NCI-H2107 treated with DMSO at 0.1 percent for 48 hours (cell line): ENCODE data around the gene MAPKAPK3.

ENCODE experiments used
- DNase-seq: peaks from one replicate; lab custom pipeline; 2025; ENCODE audit not compliant: unreplicated experiment; lab: John Stamatoyannopoulos, UW

The MAPKAPK3 gene

DNA sequence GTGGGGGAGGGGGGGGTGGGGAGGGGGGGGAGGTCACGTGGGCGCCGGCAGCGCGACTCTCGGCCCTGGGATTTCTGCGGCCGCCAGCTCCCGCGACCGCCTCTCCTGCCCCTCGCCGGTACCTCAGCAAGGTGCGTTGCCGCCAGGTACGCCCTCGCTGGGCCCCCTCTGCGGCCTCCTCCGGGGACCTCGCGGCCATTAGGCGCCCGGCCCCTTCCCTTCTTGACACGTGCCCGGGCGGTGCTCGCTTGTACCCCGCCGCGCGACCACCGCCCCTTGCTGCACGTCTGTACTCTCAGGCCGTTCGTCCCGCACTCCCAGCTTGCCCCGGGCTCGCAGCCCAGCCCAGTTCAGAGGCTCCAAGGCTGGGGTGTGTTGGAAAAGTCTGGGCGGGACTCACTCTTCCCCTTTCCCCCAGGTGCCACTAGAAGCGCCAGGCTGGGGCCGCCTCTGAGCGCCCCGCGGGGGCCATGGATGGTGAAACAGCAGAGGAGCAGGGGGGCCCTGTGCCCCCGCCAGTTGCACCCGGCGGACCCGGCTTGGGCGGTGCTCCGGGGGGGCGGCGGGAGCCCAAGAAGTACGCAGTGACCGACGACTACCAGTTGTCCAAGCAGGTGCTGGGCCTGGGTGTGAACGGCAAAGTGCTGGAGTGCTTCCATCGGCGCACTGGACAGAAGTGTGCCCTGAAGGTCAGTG, at the start of gene MAPKAPK3:
TSS of gene MAPKAPK3 (plus strand) at position 56 of the 696 bp plus-strand sequence. CDS start at position 471, 415 bp downstream.
- DNase-seq: no peak

DNA sequence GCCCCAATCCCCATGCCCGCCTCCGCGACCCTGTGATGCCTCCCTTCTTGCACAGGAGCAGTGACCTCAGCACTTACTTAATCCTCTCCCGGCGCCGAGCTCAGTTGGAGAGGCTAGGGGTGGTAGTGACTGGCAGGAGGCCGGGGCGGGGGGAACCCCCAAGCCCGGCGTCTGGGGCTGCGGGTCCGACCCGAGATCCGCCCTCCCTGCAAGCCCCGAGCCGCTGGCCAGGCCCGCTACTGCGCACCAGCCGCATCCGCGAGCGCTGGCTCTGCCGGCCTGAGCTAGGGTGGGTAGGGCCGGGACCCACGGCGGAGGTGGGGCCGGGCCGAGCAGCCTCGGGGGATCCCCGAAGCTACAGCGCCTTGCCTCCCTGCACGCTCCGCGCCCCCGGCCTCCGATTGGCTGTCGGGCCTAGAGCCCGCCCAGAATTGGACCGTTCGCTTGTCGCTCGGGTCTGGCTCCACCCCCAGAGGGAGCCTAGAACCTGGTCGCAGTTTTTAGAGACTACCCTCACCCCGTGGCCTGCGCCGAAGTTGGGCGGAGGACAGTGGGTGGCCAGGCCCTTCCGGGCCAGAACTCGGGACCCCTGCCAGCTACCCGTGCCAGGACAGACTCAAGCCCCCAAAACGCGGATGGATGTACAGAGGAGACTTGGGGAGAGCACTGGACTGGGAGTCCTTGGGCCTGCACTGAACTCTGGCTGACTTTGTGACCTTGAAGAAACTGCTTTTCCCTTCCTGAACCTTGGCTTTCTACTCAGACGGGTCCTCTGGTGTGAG, 49.4 kb upstream of the MAPKAPK3 start, which contains the start of gene C3orf18:
TSS of gene C3orf18 (minus strand) at position 362 of the 782 bp plus-strand sequence. CDS start 2,048 bp downstream, outside the sequence.
- peak; percentile 13 for DNase-seq

DNA sequence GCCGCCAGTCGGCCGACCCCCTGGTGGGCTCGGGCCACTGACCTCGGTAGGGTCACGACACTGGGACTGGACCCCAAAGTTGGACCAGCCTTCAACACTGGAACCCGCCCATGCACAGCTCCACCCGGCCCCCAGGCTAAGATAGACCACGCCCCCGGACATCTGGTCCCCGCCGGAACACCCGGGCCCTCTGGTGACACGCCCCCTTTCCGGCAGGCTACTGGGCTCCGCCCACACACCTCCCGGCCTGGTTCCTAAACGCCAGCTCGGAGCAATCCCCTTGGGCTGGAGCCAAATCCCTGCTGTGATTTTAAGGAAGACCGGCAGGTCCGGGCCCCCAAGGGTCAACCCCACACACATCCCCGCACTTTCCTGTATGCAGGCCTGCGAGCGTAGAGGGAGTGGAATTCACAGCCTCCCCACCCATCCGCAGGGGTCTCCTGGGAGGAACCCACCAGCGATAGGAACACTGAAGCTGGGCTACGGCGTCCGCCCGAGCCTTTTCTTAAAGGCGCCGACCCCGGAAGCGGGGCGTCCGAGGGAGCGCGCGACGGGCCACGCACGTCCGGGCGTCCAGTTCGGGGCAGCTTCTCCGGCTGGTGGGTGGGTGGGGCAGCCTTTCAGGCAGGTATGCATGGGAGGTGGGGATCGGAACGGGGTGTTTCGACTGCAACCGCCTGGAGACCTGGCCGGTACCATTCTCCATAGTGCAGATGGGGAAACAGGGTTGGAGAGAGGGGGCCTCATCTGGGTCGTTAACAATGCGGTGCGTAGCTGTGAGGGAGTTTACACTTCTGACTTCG, 47.8 kb upstream of the MAPKAPK3 start, which contains the start of gene HEMK1:
TSS of gene HEMK1 (plus strand) at position 576 of the 803 bp plus-strand sequence. CDS start 1,583 bp downstream, outside the sequence.
- DNase-seq: peak; percentile 53

DNA sequence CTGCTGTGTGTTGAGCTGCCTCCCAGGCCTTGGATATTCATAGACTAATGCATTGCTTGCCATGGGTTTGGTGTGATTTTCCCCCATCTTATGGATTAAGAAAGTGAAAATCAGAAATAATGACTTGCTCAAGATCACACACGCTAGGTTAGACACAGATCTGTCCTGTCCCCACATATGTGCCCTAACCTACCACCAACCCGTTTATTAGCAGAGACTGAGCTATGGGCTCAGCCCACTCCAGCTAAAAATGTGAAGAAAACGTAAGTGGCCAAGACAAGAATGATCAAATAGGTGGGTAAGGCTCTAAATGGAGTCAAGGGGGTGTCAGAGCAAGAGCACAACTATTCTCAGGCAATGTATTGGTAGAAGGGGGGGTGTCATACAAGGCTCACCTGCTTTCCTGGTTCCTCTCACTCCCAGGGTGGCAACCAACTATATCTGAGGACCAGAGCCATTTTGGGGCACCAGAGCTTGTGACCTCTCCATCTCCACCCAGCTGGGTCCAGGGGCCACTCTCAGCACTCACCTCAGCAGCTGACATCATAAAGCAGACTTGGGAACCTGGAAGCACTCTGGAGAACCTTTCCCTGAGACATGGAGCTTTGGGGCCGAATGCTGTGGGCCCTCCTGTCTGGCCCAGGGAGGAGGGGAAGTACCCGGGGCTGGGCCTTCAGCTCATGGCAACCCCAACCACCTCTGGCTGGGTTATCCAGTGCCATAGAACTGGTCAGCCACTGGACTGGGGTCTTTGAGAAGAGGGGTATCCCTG, 46.3 kb upstream of the MAPKAPK3 start:
- DNase-seq: no peak

DNA sequence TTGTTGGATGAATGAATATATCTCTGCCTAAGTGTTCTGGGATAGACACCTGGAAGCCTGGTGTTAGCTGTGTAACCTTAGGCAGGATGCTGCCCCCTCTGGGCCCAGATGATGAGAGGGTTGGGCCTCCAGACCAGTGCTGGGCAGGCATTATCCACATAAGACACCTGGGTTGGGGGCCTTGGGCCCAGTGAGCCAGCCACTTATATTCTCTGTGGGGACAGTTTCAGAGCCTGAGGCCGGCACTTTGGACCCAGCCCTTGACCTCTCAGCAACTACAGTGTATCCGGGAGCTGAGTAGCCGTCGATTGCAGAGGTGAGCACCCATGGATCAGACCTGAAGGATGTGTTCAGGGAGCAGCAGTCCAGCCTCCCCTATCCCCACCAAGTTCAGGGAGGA, 45.5 kb upstream of the MAPKAPK3 start:
- no peak for DNase-seq

DNA sequence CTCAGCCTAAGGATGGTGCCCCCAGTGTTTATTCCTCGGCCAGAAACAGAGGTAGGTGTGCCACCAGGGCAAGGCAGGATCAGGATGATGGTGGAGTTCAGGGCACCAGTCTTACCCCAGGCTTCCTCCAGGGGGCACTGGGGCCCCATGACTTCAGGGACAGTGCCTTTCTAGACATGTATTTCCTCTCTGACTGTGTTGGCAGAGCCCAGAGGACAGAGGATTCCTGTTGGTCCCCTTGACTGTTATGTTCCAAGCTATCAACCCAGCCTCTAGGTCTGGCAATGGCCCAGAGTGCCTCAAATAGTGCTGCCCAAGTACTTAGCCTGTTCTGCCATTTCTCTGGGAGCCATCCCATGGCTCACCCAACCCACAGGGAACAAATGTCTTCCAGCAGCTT, 44.8 kb upstream of the MAPKAPK3 start:
- peak; percentile 3 for DNase-seq

DNA sequence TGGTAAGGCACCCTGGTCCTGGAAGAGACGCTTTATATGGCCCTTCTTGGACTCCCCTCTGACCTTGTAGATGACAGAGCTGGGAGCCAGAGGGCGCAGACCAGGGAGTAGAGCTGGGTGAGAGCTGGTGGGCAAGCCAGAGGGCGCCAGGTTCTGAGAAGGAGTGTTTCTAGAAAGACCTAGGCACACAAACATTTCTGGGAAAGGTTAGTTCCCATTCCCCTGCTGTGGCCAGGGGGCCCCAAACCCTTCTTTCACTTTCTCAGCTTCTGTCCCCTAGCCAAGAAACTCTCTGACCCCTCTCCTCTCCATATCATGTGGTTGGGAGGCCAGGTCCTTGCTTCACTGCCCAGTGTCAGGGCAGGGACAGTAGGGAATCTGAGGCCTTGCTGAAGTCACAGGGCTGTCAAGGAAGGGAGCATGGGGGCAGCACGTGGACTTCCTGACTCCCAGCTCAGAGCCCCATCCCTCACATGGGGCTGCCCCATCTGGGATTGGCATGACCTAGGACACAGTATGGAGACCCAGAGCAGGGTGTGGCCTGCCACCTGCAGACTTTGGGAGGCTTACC, 44.1 kb upstream of the MAPKAPK3 start:
- no peak for DNase-seq

DNA sequence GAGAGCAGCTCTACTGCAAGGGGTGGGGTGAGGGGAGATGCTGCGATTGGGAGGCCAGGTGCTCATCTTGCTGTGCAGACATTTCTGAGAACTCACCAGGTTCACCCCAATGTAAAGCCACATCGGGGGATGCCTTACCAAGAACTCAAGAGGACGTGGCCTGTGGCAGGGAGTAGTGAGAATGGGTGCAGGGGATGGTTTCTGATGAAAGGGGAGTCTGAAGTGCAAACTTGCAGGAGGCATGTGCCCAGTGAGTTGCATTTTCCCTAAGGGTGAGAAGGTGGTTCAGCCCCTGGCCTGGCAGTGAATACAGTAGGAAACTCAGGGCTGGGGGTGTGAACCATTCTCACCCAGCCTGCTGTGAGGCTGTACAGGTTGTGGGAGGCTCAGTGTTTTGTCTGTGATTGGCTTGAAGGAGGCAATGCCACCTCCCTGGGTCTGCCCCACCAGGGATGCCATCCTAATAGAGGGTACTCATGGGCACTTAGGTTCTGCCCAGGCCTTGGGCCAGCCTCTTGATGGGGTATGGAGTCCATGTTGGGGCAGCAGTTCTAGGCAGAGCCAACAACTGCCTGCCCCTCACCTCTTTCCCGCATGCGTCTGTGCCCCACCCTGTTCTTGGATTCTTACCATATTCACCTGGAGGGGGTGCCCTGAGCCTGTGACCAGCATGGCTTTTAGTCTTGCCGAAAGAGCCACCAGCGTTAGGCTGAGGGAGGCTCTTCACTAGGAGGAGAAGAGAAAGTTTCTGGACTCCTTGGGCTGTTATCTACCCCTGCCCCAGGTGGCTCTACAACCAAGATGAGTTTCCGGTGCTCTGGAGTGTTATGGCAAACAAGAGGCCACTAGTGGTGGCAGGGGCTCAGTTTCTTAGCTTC, 43.1 kb upstream of the MAPKAPK3 start:
- no peak for DNase-seq

DNA sequence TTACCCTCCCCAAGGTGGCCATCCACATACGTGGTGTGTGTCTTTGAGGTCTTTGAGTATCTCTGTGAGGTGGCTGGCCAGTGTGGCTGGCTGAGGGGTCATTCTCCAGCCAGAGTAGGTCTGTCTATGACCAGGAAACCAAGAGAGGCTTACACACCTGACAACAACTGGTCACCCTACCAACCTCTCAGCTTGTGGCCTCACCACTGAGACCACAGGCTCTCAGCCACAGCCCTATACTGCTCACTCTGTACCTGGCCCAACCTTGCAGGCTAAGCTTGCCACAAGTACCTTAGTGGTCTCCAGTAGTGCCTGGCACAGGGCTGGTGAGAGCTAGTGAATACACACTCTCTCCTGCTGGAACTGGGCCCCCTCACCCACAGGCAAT, 42.5 kb upstream of the MAPKAPK3 start:
- DNase-seq: no peak

DNA sequence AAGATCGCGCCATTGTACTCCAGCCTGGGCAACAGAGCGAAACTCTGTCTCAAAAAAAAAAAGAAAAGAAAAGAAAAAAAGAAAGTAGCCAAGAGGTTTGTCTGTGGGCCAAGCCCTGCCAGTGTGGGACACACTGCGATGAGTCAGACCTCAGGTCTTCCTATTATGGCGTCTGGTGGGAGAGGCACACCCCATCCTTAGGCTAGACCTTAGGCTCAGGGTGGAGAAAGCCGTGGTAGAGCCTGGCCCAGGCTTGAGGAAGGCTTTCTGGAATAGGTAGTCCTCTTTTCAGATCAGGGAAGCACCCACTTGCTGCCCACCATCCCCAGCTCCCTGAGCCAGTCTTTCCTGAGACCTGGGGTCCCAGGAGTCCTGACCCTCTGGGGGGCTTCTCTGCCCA, 41.6 kb upstream of the MAPKAPK3 start:
- DNase-seq: no peak

DNA sequence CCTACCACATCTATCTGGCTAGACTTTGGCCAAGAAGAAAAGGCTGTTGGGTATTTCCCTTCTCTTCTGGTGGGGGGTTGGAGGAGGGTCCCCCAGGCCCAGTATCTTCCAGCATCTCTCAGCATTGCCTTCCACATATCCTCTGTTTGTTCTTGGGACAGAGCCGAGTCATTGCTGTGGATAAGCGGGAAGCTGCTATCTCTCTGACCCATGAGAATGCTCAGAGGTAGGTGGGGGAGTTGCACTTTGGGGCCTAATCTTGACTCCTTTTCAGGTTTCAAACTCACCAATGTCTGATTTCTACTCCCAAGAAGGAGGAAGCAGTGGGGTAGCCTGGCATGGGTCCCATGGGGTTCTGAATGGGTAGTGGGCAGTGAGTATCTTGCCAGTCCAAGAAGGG, 39.6 kb upstream of the MAPKAPK3 start:
- no peak for DNase-seq

DNA sequence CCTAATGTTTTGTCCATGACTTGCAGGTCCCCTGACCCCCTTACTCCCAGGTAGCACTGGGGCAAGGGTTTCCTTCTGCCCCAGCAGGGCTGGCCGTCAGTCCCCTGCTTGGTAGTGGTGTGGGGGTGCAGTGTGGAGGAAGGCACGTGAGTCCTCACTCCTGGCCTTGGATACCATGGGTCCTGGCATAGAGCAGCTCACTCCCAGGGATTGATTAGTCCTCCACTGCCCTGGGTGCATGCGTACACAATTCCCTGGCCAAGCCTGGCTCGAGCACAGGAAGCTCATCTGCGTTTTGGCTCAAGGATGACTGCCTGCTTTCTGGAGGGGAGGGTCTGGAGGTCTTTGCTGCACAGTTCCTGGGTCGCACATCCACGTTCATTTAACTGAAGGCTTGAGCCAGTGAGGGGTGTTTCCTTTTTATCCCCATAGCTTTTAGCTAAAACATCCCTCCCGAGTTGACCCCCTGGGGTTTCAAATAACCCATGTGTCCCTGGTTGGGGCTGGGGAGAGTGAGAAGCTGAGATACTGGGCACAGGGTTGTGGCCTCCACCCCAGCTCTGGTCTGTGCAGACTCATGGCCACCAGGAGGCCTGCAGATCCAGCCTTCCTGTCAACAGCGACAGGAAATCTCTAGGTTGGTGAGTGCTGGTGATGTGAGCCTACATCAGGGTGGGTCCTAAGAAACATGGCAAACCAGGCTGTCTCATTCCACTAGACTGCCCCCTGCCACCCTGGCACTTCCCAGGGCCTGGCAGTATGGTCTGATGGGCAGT, 36.1 kb upstream of the MAPKAPK3 start:
- DNase-seq: no peak

DNA sequence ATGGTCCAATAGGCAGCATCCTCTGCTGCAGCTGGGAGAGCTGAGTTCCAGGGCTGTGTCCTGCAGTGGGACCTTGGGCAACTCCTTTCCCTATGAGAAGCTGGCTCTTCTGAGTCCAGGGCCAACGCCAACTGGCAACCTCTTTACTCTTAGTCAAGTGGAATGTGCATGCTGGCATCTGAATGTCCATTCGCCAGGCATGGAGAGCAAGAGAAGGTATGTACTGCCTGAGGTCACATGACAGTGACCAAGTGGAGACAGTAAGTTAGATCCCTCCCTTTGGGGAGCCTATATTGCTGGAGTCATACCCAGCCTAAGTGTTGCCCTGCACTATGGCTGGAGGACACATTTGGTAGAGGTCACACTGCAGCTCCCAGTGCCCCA, 35.5 kb upstream of the MAPKAPK3 start:
- DNase-seq: no peak

DNA sequence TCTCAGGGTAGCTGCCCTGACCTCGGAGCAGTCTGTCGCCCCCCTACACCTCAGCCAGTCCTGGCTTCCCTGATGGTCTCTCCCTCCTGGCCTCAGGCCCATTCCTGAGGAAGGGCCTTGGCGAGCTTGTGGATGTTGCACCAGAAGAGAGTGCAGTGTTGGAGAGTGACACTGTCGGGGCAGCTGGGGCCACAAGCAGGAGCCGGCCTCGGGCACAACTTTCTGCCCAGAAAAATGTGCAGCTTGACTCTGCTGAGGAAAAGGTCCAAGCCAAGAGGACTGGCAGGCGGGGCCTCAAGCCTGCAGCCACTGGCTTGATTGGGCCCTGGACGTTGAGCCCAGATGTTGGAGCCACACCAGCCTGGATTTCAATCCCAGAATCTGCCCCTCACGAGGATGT, 34.9 kb upstream of the MAPKAPK3 start:
- no peak for DNase-seq

DNA sequence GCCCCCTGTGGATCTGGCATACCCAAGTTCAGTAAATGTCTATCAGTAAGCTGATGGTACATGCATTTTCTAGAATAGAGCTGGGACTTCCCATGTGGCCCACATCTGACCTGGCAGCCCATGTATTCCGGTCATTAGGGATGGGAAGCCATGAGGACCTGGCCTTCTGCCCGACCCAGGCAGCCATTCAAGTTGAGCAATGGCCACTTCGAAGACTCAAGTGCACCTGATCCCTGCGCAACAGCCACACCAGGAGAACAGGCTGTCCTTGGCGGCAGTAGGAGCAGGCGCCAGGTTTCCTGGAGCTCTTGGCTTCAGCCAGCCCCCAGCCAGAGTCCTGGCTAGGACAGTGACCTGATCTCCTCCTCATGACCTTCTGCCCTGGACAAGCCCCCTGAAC, 33.1 kb upstream of the MAPKAPK3 start:
- no peak for DNase-seq

DNA sequence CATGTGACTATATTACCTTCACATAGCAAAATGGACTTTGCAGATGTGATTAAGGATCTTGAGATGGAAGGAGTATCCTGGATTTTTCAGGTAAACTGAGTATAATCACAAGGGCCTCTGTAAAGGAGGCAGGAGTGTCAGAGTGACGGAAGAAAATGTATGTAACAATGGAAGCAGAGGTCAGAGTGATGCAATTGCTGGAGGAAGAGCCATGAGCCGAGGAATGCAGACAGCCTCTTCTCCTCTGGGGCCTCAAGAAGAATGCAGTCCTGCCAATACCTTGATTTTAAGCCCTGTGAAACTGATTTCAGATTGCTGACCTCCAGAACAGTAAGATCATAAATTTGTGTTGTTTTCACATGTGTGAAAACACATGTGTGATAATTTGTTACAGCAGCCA, 32.6 kb upstream of the MAPKAPK3 start:
- no peak for DNase-seq

DNA sequence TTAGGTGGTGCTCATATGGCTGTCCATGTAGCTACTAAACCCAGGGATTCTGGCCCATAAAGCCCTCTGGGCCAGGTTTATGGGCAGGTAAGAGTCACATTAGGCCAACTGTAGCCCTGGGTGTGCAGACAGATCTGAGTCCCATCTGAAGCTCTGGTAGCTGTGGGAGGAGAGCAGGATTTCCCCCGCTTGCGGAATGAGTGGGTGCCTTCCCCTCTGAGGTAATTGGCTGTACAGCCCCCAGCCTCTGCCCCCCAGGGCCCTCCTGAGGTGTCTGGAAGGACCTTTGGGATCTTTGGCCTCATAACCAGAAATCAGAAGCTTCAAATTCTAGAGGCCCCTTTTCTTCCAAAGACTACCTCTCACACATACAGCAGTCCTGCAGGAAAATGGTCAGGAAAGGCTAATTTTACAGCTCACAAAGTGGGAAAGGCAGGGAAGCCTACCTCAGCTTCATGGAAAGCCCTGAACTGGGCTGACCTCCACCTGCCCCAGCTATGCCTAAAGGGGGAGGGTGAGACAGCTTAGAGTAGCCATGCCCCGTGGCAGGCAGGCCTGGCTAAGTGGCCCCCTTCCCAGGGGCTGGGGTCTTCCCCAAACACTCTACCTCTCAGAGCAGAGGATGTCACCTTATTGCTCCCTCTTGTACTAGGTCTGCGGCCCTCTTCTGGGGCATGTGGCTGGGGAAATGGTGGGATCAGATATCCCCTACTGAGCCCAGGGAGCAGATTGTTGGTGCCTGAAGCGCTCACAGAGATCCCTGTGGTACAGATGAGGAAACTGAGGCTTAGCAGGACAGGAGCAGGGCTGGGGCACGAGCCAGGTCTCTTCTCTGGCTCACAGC, 30.8 kb upstream of the MAPKAPK3 start:
- DNase-seq: no peak

DNA sequence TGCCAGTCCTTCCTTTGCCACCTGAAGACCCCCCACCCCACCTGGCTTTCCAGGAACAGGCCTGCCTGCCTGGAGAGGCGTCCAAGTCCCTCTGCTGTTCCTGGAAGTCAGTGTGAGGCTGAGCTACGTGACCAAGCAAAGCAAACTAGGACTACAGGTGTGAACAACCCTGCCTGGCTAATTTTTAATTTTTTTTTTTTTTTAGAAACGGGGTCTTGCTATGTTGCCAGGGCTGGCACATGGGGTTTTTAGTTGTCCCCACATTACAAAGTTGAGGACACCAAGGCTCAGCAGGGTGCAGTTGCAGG, 30.2 kb upstream of the MAPKAPK3 start:
- no peak for DNase-seq
